ENCODE data around the gene KIDINS220.

GRCh38 chr2:8848328-8849100 lies 11.1 kb upstream of the KIDINS220 start:
- TF ChIP-seq, protein P1, sequence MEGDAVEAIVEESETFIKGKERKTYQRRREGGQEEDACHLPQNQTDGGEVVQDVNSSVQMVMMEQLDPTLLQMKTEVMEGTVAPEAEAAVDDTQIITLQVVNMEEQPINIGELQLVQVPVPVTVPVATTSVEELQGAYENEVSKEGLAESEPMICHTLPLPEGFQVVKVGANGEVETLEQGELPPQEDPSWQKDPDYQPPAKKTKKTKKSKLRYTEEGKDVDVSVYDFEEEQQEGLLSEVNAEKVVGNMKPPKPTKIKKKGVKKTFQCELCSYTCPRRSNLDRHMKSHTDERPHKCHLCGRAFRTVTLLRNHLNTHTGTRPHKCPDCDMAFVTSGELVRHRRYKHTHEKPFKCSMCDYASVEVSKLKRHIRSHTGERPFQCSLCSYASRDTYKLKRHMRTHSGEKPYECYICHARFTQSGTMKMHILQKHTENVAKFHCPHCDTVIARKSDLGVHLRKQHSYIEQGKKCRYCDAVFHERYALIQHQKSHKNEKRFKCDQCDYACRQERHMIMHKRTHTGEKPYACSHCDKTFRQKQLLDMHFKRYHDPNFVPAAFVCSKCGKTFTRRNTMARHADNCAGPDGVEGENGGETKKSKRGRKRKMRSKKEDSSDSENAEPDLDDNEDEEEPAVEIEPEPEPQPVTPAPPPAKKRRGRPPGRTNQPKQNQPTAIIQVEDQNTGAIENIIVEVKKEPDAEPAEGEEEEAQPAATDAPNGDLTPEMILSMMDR (IDR thresholded peaks at IDR 0.05): no peak
- TF ChIP-seq EP300 (IDR thresholded peaks at IDR 0.05) (no peak), POLR2A (IDR thresholded peaks at IDR 0.05) (no peak)

All from ovary (tissue), 3 donors.